Type B pancreatic cell (in vitro differentiated cells): ENCODE measurements around the gene ENSA. TPM values are rescaled to one million over a fixed set of nuclear protein-coding genes. Genes with fewer than 3 reads are reported as not detected.
"Not testable (repeated sequence)": the region's sequence is repeated elsewhere in the genome, so short reads cannot be mapped to it uniquely, and the experiment has no call there.

ENCODE experiments used
- DNase-seq: peaks from one replicate; pipeline ENCODE4 v3.0.0; 2021; ENCODE audit warnings: mixed read lengths; ENCODE audit not compliant: unreplicated experiment; ENCODE audit errors: extremely low spot score
- H3K27ac Mint-ChIP-seq: 2 replicates; pipeline ENCODE4 v1.8.0; 2021; ENCODE audit warnings: mild to moderate bottlenecking, mixed read lengths
- H3K27me3 Mint-ChIP-seq: 2 replicates; pipeline ENCODE4 v1.8.0; 2021; ENCODE audit warnings: mixed read lengths
- H3K36me3 Mint-ChIP-seq: 2 replicates; pipeline ENCODE4 v1.8.0; 2021; ENCODE audit warnings: mixed read lengths
- H3K4me1 Mint-ChIP-seq: one replicate; pipeline ENCODE4 v1.8.0; 2021; ENCODE audit warnings: mixed read lengths; ENCODE audit not compliant: unreplicated experiment
- H3K4me3 Mint-ChIP-seq: 2 replicates; pipeline ENCODE4 v1.8.0; 2021; ENCODE audit warnings: mild to moderate bottlenecking, mixed read lengths
- H3K9me3 Mint-ChIP-seq: 2 replicates; pipeline ENCODE4 v1.8.0; 2021; ENCODE audit warnings: mixed read lengths
- CTCF ChIP-seq: fragments of 200-600 bp; sonication (generic); conservative IDR thresholded peaks from 2 replicates; pipeline ENCODE4 v1.5.0; 2021; ENCODE audit warnings: antibody characterized with exemption, mild to moderate bottlenecking
- total RNA-seq: library from RNA; stranded (reverse); gene quantifications from 2 replicates; pipeline ENCODE4 v1.2.1, GENCODE V29; 2021; ENCODE audit warnings: low replicate concordance

Gene ENSA
- total RNA-seq, 1 donor from 2014 or later = 153 TPM

DNA sequence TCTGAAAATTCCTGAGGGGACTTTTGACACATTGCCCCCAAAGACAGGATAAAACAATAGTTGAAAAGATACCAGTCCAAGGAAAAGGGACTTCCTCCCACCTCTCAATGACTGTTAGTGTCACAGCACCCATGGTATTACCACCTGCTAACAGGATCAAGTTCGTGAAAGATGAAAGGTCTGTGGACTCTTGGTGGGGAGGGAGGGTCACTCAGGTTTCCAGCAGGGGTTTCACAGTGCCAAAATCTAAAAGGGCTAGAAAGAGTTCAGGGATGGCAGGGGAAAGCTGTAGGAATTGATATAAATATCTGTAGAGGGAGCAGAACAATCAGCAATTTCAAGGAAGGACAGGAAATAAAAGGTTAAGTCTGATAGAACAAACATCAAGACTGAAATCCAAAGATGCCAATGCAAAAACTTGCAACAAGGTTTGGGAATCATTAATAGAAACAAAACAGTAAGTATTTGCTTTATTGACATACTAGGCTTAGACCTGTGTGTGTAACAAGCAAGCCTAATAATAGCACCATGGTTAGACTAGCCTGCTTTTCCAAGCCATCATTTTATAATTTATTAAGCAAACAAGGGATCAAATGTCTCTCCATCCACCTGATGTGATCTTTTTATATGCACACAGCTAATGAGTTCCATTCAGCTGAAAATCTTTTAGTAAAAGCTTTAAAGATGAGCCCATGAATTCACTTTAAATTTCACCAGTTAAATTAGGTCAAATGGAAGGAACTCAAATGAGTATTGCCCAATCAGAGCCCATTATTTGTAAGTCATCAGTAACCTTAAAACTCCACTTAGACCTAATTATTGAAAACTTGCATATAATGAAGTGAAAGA is 53.7 kb downstream of the ENSA start:
- Mint-ChIP-seq H3K9me3 (no peaks in the 10 kb centered on the region), H3K4me1 (peaks cover 35% of the 10 kb centered on the region), H3K36me3 (peaks cover 58% of the 10 kb centered on the region), H3K27me3 (no peaks in the 10 kb centered on the region), H3K27ac (peak overlapping the region; percentile 84), H3K4me3 (peak overlapping the region; percentile 94)
- no peak for DNase-seq
- TF ChIP-seq CTCF = no peak

- no peaks in the 10 kb centered on the region for H3K27me3 Mint-ChIP-seq
- peak overlapping the region; percentile 84 for H3K27ac Mint-ChIP-seq
- peaks cover 55% of the 10 kb centered on the region for H3K36me3 Mint-ChIP-seq
- H3K4me3 Mint-ChIP-seq = peak overlapping the region; percentile 94
- TF ChIP-seq CTCF = no peak
- H3K9me3 Mint-ChIP-seq = no peaks in the 10 kb centered on the region
- no peak for DNase-seq
- H3K4me1 Mint-ChIP-seq = peaks cover 36% of the 10 kb centered on the region
These were observed 54.3 kb downstream of the ENSA start for GRCh38 chr1:150575072-150575489.

DNA sequence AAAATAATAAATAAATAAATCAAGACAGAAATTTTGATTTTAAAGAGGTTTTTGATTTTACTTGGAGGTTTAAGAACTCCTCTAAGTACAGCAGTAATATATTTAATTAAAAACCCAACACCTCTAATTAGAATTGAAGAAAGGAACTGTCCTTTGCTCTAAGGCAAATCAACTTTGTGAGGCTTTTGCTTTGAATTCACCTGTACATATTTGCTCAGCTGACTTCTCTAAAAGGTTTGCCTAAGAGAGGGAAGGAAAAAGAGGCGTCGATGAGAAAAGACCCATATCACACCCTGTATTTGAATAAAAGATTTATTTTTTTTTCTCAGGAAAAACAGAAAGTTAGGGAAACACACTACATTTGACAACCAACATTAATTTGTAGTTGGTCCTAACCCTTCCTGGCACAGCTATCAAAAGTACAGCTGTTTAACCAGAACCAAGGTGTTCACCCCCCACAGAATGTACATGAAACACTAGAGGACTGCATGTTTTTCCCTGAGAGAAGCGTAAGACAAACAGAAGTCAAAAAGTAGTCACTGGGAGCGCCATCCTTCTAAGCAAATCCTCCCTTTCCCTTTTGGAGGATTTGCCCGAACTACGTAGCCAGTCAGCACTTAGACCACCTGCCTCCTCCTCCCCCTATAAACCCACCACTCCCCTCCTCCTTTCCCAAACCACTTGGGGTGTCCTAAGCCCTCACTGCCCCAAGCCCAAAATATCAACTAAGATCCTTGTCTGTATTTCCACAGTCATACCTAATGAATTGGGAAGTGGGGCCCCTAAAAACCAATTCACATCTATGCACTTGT is 54.9 kb downstream of the ENSA start:
- peaks cover 55% of the 10 kb centered on the region for H3K36me3 Mint-ChIP-seq
- H3K9me3 Mint-ChIP-seq = no peaks in the 10 kb centered on the region
- H3K4me1 Mint-ChIP-seq = peaks cover 42% of the 10 kb centered on the region
- peak overlapping the region; percentile 84 for H3K27ac Mint-ChIP-seq
- TF ChIP-seq CTCF = no peak
- H3K4me3 Mint-ChIP-seq = peak overlapping the region; percentile 94
- no peaks in the 10 kb centered on the region for H3K27me3 Mint-ChIP-seq
- no peak for DNase-seq

DNA sequence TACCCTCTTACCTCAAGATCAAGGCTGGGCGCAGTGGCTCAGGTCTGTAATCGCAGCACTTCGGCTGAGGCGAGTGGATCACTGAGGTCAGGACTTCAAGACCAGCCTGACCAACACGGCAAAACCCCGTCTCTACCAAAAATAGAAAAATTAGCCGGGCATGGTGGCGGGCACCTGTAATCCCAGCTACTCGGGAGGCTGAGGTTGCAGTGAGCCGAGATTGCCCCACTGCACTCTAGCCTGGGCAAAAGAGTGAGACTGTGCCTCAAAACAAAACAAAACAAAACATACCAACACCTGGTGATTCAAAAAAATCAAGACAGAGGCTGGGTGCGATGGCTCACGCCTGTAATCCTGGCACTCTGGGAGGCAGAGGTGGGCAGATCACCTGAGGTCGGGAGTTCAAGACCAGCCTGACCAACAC is 55.8 kb downstream of the ENSA start:
- Mint-ChIP-seq H3K4me3 (peak overlapping the region; percentile 47), H3K27ac (peak overlapping the region; percentile 84), H3K36me3 (peaks cover 54% of the 10 kb centered on the region), H3K4me1 (peaks cover 46% of the 10 kb centered on the region)
- not testable (repeated sequence) for DNase-seq, H3K9me3 Mint-ChIP-seq, H3K27me3 Mint-ChIP-seq

DNA sequence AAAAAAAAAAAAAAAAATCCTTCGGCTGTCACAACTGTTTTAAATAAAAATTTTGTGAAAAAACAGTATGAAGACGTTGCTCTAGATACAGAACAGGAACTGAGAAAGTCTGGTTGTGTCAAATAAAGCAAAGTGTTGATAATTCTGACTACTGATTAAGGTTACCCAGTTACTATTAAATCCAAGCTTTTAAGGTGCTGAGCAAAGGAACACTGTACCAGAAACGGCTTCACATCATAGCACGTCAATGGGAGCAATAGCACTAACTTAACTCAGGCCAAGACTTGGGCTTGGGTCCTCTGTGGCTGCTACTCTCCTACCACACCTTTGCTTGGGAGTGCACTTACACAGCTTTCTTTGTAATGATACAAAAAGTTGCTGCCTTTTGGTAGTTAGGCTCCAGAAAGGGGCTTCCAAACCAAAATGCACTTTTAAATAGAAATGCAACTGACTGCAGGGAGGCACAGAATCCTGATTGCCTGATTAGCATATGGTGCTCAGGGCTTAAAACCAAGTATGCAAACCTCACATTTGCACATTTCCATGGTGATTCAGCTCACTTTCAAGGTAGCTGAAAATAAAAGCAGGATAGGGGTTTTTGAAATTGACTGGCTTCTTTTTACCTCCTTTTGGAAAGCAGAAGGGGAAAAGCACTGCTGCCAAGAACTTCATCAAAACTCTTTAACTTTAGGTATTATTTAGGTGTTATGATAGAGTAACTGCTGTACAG is 56.3 kb downstream of the ENSA start:
- H3K36me3 Mint-ChIP-seq = peaks cover 48% of the 10 kb centered on the region
- peak overlapping the region; percentile 84 for H3K27ac Mint-ChIP-seq
- H3K4me3 Mint-ChIP-seq = peak overlapping the region; percentile 11
- DNase-seq = no peak
- no peak for TF ChIP-seq CTCF
- H3K4me1 Mint-ChIP-seq = peaks cover 52% of the 10 kb centered on the region
- H3K9me3 Mint-ChIP-seq = no peaks in the 10 kb centered on the region
- H3K27me3 Mint-ChIP-seq = no peaks in the 10 kb centered on the region

Other genes with a start within 250 kb of the ENSA start
- gene TARS2, start 142.2 kb downstream of the ENSA start, total RNA-seq = 30.2 and 36.6 TPM in 2 replicates
- 31.5 and 33.8 TPM in 2 replicates for gene ECM1, start 121.5 kb downstream of the ENSA start, total RNA-seq
- gene FALEC, start 113.9 kb downstream of the ENSA start, total RNA-seq = 0.55 and 0.80 TPM in 2 replicates
- 12.5 and 24.6 TPM in 2 replicates for gene ADAMTSL4, start 80.2 kb downstream of the ENSA start, total RNA-seq
- 187 and 280 TPM in 2 replicates for gene MCL1, start 50.0 kb downstream of the ENSA start, total RNA-seq
- gene GOLPH3L, start 67.5 kb upstream of the ENSA start, total RNA-seq = 30.9 and 40.5 TPM in 2 replicates
- gene HORMAD1, start 91.3 kb upstream of the ENSA start, total RNA-seq = not detected in 2 replicates
- gene CTSS, start 136.2 kb upstream of the ENSA start, total RNA-seq = 7.7 and 18.1 TPM in 2 replicates
- 4.1 and 16.7 TPM in 2 replicates for gene CTSK, start 178.6 kb upstream of the ENSA start, total RNA-seq
- gene ARNT, start 247.0 kb upstream of the ENSA start, total RNA-seq = 30.1 and 36.1 TPM in 2 replicates